Lung (tissue), 12 donors: ENCODE measurements around the gene CYB5R4. TPM values are rescaled to one million over a fixed set of nuclear protein-coding genes. Genes with fewer than 3 reads are reported as not detected.

Experiments used
- ATAC-seq: fragments of 200-7000 bp; cut with Tn5 transposase; one replicate; pipeline ENCODE4 v1.9.1; 2020; ENCODE audit warnings: moderate number of reproducible peaks; ENCODE audit not compliant: insufficient read depth, low FRiP score
- DNase-seq, 3 donors: peaks; one replicate each; pipeline ENCODE4 v3.0.0-alpha.2; 2013 to 2017
- H3K27ac ChIP-seq, 2 donors: one replicate each; pipeline ENCODE4 v1.5.1; 2013; ENCODE audit warnings: mild to moderate bottlenecking in 2 of 2, moderate library complexity in 2 of 2, control low read depth in 1 of 2, inconsistent platforms in 1 of 2, low read depth in 1 of 2, low read length in 1 of 2
- H3K27me3 ChIP-seq, 3 donors: one replicate each; pipeline ENCODE4 v1.5.1; 2013; ENCODE audit warnings: low read length in 2 of 3; ENCODE audit not compliant: control insufficient read depth in 3 of 3, insufficient read depth in 3 of 3
- H3K36me3 ChIP-seq, 4 donors: one replicate each; pipeline ENCODE4 v1.5.1; 2013; ENCODE audit warnings: low read length in 4 of 4, mild to moderate bottlenecking in 1 of 4, moderate library complexity in 1 of 4; ENCODE audit not compliant: control insufficient read depth in 4 of 4, insufficient read depth in 4 of 4
- H3K4me1 ChIP-seq, 5 donors: one replicate each; pipeline ENCODE4 v1.5.1; 2013; ENCODE audit warnings: low read length in 5 of 5, mild to moderate bottlenecking in 2 of 5, moderate library complexity in 1 of 5; ENCODE audit not compliant: control insufficient read depth in 5 of 5, insufficient read depth in 5 of 5
- H3K4me3 ChIP-seq: one replicate; pipeline ENCODE4 v1.5.1; 2013; ENCODE audit warnings: mild to moderate bottlenecking, control low read depth, moderate library complexity
- H3K9ac ChIP-seq, 2 donors: one replicate each; pipeline ENCODE4 v1.5.1; 2013; ENCODE audit warnings: low read length in 2 of 2, control low read depth in 1 of 2; ENCODE audit not compliant: insufficient read depth in 1 of 2
- H3K9me3 ChIP-seq, 4 donors: one replicate each; pipeline ENCODE4 v1.5.1; 2013; ENCODE audit warnings: low read length in 3 of 4, mild to moderate bottlenecking in 1 of 4, moderate library complexity in 1 of 4; ENCODE audit not compliant: control insufficient read depth in 4 of 4, insufficient read depth in 3 of 4
- WGBS, 2 donors: extraction: QIAGEN DNeasy Blood & Tissue Kit; methylation state at CpG; one replicate each; pipeline ENCODE4 v1.1.7; 2013; 5-methylcytosine and 5-hydroxymethylcytosine counted together
- polyA plus RNA-seq, 2 donors: library from polyadenylated mRNA; stranded (reverse); fragments of 200-250 nt; gene quantifications; one replicate each; pipeline ENCODE4 v1.2.1, GENCODE V29; 2013
- total RNA-seq, 2 donors: library from RNA; depleted of rRNA in 1 of 2; stranded (reverse); fragments of >200 nt in 1 of 2; gene quantifications; one replicate each; pipeline ENCODE4 v1.2.1, GENCODE V29; 2014 to 2021
- TF ChIP-seq, protein P1 (sequence below): IDR thresholded peaks from 2 replicates; pipeline ENCODE4 v1.5.1; 2012; ENCODE audit warnings: mild to moderate bottlenecking; ENCODE audit errors: control extremely low read depth, extremely low read depth
- donor health status: control.
- donor health status: control.
- donor health status: Bipolar disorder and iron deficiency.
- donor health status: healthy.
- donor health status: DM: yes; HTN: yes; CAD: no.

The CYB5R4 gene
- total and polyA plus RNA-seq, 4 donors, result 4.6 to 41.4 (median 24.9) TPM

DNA sequence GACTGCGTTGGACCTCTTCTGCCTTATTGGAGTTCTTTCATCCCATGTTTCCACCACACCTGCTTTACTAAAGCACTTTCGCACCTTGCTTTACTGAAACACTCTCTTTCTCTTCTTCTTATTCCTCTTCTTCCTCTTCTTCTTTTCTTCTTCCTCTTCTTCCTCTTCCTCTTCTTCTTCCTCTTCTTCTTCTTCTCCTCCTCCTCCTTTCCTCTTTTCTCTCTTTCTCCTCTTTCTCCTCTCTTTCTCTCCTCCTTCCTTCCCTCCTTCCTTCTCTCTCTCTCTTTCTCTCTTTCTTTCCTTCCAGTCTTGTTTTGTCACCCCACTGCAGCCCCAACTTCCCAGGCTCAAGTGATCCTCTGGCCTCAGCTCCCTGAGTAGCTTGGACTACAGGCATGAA, 10.4 kb upstream of the CYB5R4 start:
- no peak for DNase-seq
- ATAC-seq, result no peak
- TF ChIP-seq, protein P1, sequence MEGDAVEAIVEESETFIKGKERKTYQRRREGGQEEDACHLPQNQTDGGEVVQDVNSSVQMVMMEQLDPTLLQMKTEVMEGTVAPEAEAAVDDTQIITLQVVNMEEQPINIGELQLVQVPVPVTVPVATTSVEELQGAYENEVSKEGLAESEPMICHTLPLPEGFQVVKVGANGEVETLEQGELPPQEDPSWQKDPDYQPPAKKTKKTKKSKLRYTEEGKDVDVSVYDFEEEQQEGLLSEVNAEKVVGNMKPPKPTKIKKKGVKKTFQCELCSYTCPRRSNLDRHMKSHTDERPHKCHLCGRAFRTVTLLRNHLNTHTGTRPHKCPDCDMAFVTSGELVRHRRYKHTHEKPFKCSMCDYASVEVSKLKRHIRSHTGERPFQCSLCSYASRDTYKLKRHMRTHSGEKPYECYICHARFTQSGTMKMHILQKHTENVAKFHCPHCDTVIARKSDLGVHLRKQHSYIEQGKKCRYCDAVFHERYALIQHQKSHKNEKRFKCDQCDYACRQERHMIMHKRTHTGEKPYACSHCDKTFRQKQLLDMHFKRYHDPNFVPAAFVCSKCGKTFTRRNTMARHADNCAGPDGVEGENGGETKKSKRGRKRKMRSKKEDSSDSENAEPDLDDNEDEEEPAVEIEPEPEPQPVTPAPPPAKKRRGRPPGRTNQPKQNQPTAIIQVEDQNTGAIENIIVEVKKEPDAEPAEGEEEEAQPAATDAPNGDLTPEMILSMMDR, result no peak
- 83 to 84% methylated on average over 2 of the region's 2 CpGs for WGBS, 2 donors
- Histone ChIP-seq H3K9me3 (peaks cover 0 to 3% (median 0%) of the 10 kb centered on the region in 4 donors), H3K36me3 (no peaks in the 10 kb centered on the region), H3K4me1 (peaks cover 0 to 11% (median 0%) of the 10 kb centered on the region in 5 donors), H3K27me3 (peaks cover 0 to 35% (median 25%) of the 10 kb centered on the region in 3 donors), H3K4me3 (no peak overlapping the region), H3K9ac (no peak overlapping the region), H3K27ac (no peak overlapping the region)

DNA sequence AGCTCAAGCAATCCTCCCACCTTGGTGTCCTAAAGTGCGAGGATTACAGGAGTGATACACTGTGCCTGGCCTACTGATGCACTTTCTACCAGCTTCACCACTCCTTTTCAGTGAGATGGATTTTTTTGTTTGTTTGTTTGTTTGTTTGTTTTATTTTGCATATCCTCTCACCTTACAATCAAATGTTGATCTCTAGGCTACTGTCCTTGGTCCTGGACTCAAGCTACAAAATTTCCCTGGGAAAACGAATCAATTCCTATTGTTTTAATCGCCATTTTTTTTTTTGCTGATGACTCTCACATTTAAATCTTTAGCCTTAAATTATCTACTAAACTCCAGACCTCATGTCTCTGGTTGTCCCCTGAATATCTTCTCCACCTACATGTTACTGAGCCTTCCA, 9.9 kb upstream of the CYB5R4 start:
- no peak for DNase-seq
- Histone ChIP-seq H3K9ac (no peak overlapping the region), H3K27ac (no peak overlapping the region), H3K36me3 (no peaks in the 10 kb centered on the region), H3K4me3 (no peak overlapping the region), H3K9me3 (peaks cover 0 to 3% (median 0%) of the 10 kb centered on the region in 4 donors), H3K27me3 (peaks cover 0 to 40% (median 30%) of the 10 kb centered on the region in 3 donors), H3K4me1 (peaks cover 0 to 11% (median 0%) of the 10 kb centered on the region in 5 donors)
- no peak for ATAC-seq
- 83 to 86% methylated on average over 3 of the region's 3 CpGs for WGBS, 2 donors
- TF ChIP-seq, protein P1, result no peak

DNA sequence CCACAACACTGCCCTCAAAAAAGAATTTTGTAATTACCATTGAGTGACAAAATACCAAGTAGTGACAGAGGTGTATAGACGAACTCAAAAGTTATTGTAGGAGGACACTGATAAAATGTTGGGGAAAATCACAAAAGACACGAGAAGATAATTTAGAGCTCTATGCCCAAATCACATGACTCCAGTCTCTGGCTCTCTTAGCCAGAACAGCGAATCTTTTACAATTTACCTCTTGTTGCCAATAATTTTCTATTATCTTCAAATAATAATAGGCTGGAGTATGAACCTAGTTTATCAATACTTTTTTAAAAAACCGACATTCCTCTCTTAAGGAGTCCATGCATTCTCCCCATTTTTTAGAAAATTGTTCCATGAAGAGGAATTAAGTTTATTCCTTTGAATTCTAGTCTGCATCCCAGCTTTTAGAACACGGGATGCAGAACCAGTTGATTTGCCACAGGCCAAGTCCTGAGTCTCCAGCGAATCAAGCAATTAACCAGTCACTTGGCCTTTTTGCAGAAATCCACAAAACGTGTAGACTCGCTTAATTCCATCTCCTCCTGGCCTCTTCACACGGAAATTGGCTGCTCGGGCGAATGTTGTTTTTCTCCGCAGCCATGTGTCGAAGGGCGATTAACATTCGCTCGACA, 6.8 kb upstream of the CYB5R4 start:
- WGBS, 2 donors, result 15 to 16% methylated on average over 16 of the region's 16 CpGs
- no peak for ATAC-seq
- Histone ChIP-seq H3K27ac (no peak overlapping the region), H3K9me3 (peaks cover 0 to 3% (median 0%) of the 10 kb centered on the region in 4 donors), H3K36me3 (no peaks in the 10 kb centered on the region), H3K9ac (no peak overlapping the region), H3K4me1 (peaks cover 0 to 11% (median 0%) of the 10 kb centered on the region in 5 donors), H3K27me3 (peaks cover 0 to 56% (median 42%) of the 10 kb centered on the region in 3 donors), H3K4me3 (no peak overlapping the region)
- TF ChIP-seq, protein P1, result no peak
- no peak for DNase-seq
